ENCODE measurements around the gene NFIC.

NFIC gene

DNA sequence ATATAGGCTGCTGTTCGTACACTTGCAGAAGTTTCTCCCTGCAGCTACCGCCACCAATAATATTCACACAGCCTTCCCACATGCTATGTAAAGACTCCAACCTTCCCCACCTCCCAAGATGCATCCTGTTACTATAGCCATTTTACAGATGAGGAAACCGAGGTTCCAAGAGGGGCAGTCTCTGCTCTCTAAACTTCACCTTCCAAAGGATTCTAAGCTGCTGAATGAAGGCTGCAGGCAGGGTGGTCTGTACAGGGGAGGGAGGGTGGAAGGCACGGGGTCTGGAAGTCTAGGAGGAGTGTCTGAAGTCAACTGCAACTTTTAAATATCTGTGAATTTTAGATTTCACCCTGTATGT lies 1.9 kb upstream of the NFIC start:
- TF ChIP-seq OSR1 (CRISPR knock-in tag; IDR thresholded peaks at IDR 0.05): no peak
- no peak for TF ChIP-seq BACH2 (CRISPR knock-in tag; IDR thresholded peaks at IDR 0.05; ENCODE audit: borderline replicate concordance)
- no peak for ATAC-seq

GRCh38 chr19:3365093-3365835 lies 1.1 kb upstream of the NFIC start:
- no peak; the same call in 1 of the 3 replicates for ATAC-seq

DNA sequence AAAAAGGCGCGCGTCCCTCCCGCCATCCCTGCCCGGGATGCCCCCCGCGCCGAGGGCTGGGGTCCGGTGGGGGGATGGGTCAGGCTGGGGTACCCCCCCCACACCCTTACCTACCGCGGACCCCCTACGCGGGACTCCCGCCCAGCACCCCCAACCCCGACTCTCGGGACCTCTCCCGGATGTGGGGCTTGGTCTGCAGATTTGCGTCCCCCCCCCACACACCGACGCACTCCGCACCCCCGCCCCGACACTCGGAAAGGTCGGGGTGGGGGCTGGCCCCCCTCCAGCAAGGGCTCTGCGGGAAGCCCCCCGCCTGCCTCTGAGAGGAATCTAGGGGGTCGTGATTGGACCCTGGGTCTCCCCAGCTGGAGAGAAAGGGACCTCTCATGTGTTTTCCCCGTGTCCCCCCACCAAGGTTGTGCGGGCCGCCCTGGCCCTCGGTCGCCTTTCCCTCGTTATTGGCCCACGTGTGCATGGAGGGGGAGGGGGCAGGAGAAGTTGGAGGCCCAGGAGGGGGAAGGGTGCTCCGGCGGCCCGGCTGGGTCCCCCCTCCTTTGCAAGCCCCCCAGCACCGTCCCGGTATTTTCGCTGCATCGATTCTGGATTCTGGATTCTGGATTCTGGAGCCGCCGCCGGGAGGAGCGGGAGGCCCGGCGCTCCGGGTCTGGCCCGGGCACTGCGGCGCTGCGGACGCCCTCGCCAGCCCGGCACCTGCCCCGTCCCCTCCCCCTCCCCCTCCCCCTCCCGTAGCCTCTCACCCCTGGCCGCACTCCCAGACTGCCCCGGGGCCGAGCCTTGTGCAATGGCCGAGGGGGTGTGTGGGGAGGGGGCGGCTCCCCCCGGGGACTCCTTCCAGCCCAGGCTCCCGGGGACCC lies 607 bp downstream of the NFIC start:
- TF ChIP-seq TCF4 (CRISPR knock-in tag; IDR thresholded peaks at IDR 0.05; ENCODE audit: borderline replicate concordance) (no peak), PPARA (CRISPR knock-in tag; IDR thresholded peaks at IDR 0.05; ENCODE audit: borderline replicate concordance) (no peak), ZFP3 (CRISPR knock-in tag; IDR thresholded peaks at IDR 0.05) (no peak), ZFP30 (CRISPR knock-in tag; IDR thresholded peaks at IDR 0.05) (no peak), CSRNP3 (CRISPR knock-in tag; IDR thresholded peaks at IDR 0.05) (no peak), RARB (CRISPR knock-in tag; IDR thresholded peaks at IDR 0.05) (no peak), ESRRG (CRISPR knock-in tag; IDR thresholded peaks at IDR 0.05) (no peak)
- TF ChIP-seq, protein P1, sequence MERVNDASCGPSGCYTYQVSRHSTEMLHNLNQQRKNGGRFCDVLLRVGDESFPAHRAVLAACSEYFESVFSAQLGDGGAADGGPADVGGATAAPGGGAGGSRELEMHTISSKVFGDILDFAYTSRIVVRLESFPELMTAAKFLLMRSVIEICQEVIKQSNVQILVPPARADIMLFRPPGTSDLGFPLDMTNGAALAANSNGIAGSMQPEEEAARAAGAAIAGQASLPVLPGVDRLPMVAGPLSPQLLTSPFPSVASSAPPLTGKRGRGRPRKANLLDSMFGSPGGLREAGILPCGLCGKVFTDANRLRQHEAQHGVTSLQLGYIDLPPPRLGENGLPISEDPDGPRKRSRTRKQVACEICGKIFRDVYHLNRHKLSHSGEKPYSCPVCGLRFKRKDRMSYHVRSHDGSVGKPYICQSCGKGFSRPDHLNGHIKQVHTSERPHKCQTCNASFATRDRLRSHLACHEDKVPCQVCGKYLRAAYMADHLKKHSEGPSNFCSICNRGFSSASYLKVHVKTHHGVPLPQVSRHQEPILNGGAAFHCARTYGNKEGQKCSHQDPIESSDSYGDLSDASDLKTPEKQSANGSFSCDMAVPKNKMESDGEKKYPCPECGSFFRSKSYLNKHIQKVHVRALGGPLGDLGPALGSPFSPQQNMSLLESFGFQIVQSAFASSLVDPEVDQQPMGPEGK (CRISPR knock-in tag; IDR thresholded peaks at IDR 0.05; ENCODE audit: borderline replicate concordance): peak; percentile 80; the same call in 1 of the 2 replicates

More at GRCh38 chr19:3365093-3365835, 1.1 kb upstream of the NFIC start:
- no peak for TF ChIP-seq TSHZ2 (CRISPR knock-in tag; IDR thresholded peaks at IDR 0.05)
- no peak for TF ChIP-seq TCF4 (CRISPR knock-in tag; IDR thresholded peaks at IDR 0.05; ENCODE audit: borderline replicate concordance)
- TF ChIP-seq GLIS3 (CRISPR knock-in tag; IDR thresholded peaks at IDR 0.05): no peak
- no peak for TF ChIP-seq ZNF565 (CRISPR knock-in tag; conservative IDR thresholded peaks at IDR 0.05; ENCODE audit: low read depth)

GRCh38 chr19:3367628-3368440 lies 1.5 kb downstream of the NFIC start:
- ATAC-seq: no peak
- no peak for TF ChIP-seq ISL1 (CRISPR knock-in tag; IDR thresholded peaks at IDR 0.05)
- TF ChIP-seq ZFP3 (CRISPR knock-in tag; IDR thresholded peaks at IDR 0.05): no peak
- no peak for TF ChIP-seq ZNF70 (CRISPR knock-in tag; IDR thresholded peaks at IDR 0.05)
- no peak for TF ChIP-seq ZNF8 (CRISPR knock-in tag; IDR thresholded peaks at IDR 0.05)

More for the DNA sequence above, 607 bp downstream of the NFIC start:
- peak; percentile 33 for ATAC-seq

GRCh38 chr19:3368441-3368795 lies 2.0 kb downstream of the NFIC start:
- ATAC-seq: no peak
- TF ChIP-seq ZNF8 (CRISPR knock-in tag; IDR thresholded peaks at IDR 0.05) (no peak), POU6F1 (CRISPR knock-in tag; IDR thresholded peaks at IDR 0.05; ENCODE audit: borderline replicate concordance, low read depth) (no peak), BACH2 (CRISPR knock-in tag; IDR thresholded peaks at IDR 0.05; ENCODE audit: borderline replicate concordance) (no peak), ZNF70 (CRISPR knock-in tag; IDR thresholded peaks at IDR 0.05) (no peak), ZNF565 (CRISPR knock-in tag; conservative IDR thresholded peaks at IDR 0.05; ENCODE audit: low read depth) (no peak), SNAI2 (CRISPR knock-in tag; IDR thresholded peaks at IDR 0.05) (no peak)
